GM13977 (cell line): ENCODE results near the gene AFDN.

Experiments
- DNase-seq: peaks from one replicate; pipeline ENCODE4 v3.0.0; 2012; ENCODE audit warnings: low spot score
- CTCF ChIP-seq: IDR thresholded peaks from 2 replicates; pipeline ENCODE4 v1.5.1; 2012; ENCODE audit warnings: mild to moderate bottlenecking, control low read depth; ENCODE audit not compliant: insufficient read depth; ENCODE audit errors: extremely low read depth, missing control alignments
- in situ Hi-C: fragments of 300-500 bp; cut with MboI; formaldehyde crosslinking; loops from one replicate; pipeline ENCODE4 v1.12.0; 2022; ENCODE audit warnings: low sequenced_read_pairs, low pct_unique_long_range_greater_than_20kb, mixed read lengths, inconsistent platforms; ENCODE audit not compliant: unreplicated experiment

The AFDN gene

GRCh38 chr6:167951781-167952511 is 125.2 kb downstream of the AFDN start:
- no peak for DNase-seq
- TF ChIP-seq CTCF: no peak
- in situ Hi-C loops: no loop called here

GRCh38 chr6:167952512-167952859 is 125.8 kb downstream of the AFDN start:
- in situ Hi-C loops: no loop called here
- no peak for DNase-seq
- no peak for TF ChIP-seq CTCF

- TF ChIP-seq CTCF: no peak
- no peak for DNase-seq
- in situ Hi-C loops: no loop called here
Observed at GRCh38 chr6:167953551-167953950, 126.8 kb downstream of the AFDN start.

GRCh38 chr6:167954151-167954550 is 127.4 kb downstream of the AFDN start:
- TF ChIP-seq CTCF: no peak
- no peak for DNase-seq
- in situ Hi-C loops: no loop called here

- no peak for DNase-seq
- no peak for TF ChIP-seq CTCF
- in situ Hi-C loops: no loop called here
Observed at GRCh38 chr6:167956491-167956890, 129.8 kb downstream of the AFDN start.

- no peak for DNase-seq
- in situ Hi-C loops: no loop called here
- TF ChIP-seq CTCF: no peak
Observed at GRCh38 chr6:167956983-167957492, 130.3 kb downstream of the AFDN start.
